ENCODE results near the gene CSGALNACT2.

The CSGALNACT2 gene

GRCh38 chr10:43209074-43209455 lies 70.8 kb downstream of the CSGALNACT2 start:
- TF ChIP-seq, protein P1, sequence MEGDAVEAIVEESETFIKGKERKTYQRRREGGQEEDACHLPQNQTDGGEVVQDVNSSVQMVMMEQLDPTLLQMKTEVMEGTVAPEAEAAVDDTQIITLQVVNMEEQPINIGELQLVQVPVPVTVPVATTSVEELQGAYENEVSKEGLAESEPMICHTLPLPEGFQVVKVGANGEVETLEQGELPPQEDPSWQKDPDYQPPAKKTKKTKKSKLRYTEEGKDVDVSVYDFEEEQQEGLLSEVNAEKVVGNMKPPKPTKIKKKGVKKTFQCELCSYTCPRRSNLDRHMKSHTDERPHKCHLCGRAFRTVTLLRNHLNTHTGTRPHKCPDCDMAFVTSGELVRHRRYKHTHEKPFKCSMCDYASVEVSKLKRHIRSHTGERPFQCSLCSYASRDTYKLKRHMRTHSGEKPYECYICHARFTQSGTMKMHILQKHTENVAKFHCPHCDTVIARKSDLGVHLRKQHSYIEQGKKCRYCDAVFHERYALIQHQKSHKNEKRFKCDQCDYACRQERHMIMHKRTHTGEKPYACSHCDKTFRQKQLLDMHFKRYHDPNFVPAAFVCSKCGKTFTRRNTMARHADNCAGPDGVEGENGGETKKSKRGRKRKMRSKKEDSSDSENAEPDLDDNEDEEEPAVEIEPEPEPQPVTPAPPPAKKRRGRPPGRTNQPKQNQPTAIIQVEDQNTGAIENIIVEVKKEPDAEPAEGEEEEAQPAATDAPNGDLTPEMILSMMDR (IDR thresholded peaks at IDR 0.05; ENCODE audit: insufficient read depth, low read depth, low read length, missing control alignments), result no peak
- DNase-seq (ENCODE audit: low read depth), result no peak
- H3K4me3 ChIP-seq (ENCODE audit: low read depth, low read length), result no peak overlapping the region

- TF ChIP-seq, protein P1 (IDR thresholded peaks at IDR 0.05; ENCODE audit: insufficient read depth, low read depth, low read length, missing control alignments), result no peak
- no peak for DNase-seq (ENCODE audit: low read depth)
- no peak overlapping the region for H3K4me3 ChIP-seq (ENCODE audit: low read depth, low read length)
Measured at GRCh38 chr10:43209651-43210141, 71.5 kb downstream of the CSGALNACT2 start.

- H3K4me3 ChIP-seq (ENCODE audit: low read depth, low read length), result no peak overlapping the region
- TF ChIP-seq, protein P1 (IDR thresholded peaks at IDR 0.05; ENCODE audit: insufficient read depth, low read depth, low read length, missing control alignments), result no peak
- no peak for DNase-seq (ENCODE audit: low read depth)
Measured at GRCh38 chr10:43210556-43210955, 72.3 kb downstream of the CSGALNACT2 start.

DNA sequence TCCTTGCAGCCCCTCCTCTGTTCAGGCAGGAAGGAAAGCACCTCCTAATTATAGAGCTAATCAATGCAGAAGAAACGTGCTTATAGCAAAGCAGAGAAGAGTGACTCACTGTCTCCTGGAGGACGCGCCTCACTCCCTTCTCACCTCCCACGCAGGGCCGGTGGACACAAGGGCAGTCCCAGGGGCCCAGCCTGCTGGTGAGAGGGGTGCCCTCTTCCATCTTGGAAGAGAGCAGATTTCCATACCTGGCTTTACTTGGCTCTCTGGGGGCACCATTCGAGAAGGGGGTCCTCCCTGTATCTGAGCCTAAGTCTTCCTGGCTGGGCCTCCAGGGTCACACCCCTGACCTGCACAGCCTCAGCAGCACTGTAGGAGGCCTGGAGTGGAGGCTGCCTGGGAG lies 72.8 kb downstream of the CSGALNACT2 start:
- TF ChIP-seq, protein P1 (IDR thresholded peaks at IDR 0.05; ENCODE audit: insufficient read depth, low read depth, low read length, missing control alignments), result no peak
- H3K4me3 ChIP-seq (ENCODE audit: low read depth, low read length), result no peak overlapping the region
- no peak for DNase-seq (ENCODE audit: low read depth)

DNA sequence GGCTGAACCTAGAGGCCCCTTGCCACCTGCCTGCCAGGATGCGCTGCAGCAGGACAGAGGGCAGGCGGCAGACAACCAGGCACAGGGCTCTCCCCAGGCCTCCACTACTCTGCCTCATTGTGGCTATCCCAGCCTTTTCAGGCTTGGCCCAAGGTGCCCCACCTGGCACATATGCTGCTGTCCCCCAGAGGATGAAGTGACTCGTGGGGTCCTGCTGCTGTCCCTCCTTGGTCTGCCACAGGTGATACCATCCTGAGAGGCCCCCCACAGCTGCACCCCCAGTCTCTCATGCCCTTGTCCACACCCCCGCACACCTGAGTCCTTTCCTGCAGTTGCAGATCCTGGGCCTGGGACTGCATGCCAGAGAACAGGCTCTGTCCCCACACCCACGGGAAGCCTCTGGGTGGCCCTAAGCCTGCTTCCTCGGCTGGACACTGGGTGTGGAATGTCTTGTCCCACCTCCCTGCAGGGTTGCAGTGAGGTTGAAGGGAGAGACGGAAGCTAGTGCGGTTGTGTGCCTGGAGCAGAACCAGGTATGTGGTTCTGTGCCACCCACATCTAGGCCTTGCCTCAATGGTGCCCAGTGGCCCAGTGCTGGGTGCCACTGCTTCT lies 73.3 kb downstream of the CSGALNACT2 start:
- no peak overlapping the region for H3K4me3 ChIP-seq (ENCODE audit: low read depth, low read length)
- TF ChIP-seq, protein P1 (IDR thresholded peaks at IDR 0.05; ENCODE audit: insufficient read depth, low read depth, low read length, missing control alignments), result no peak
- DNase-seq (ENCODE audit: low read depth), result no peak

GRCh38 chr10:43212043-43212721 lies 73.9 kb downstream of the CSGALNACT2 start:
- TF ChIP-seq, protein P1 (IDR thresholded peaks at IDR 0.05; ENCODE audit: insufficient read depth, low read depth, low read length, missing control alignments), result no peak
- H3K4me3 ChIP-seq (ENCODE audit: low read depth, low read length), result no peak overlapping the region
- DNase-seq (ENCODE audit: low read depth), result no peak

Data from GM12865 (cell line).